Right lobe of liver (tissue), 4 donors: ENCODE measurements around the gene SHISA4.

Source experiments
- POLR2A ChIP-seq: fragments of 450-650 bp; IDR thresholded peaks from one replicate; pipeline ENCODE4 v1.6.1; 2017; ENCODE audit warnings: antibody characterized with exemption, mild to moderate bottlenecking
- TF ChIP-seq, protein P1 (sequence below), 4 donors: fragments of 200-600 bp in 3 of 4; fragments of 450-650 bp in 1 of 4; IDR thresholded peaks; one replicate each; pipeline versions ENCODE4 v1.5.1 to v1.8.0; 2016 to 2022; ENCODE audit warnings: antibody characterized with exemption in 4 of 4, mild to moderate bottlenecking in 2 of 4
- donor health status: DM: no; HTN: no; CAD: no.
- donor health status: DM: no; HTN: no; CAD: no.
- donor health status: DM: no; HTN: yes; CAD: no.

DNA sequence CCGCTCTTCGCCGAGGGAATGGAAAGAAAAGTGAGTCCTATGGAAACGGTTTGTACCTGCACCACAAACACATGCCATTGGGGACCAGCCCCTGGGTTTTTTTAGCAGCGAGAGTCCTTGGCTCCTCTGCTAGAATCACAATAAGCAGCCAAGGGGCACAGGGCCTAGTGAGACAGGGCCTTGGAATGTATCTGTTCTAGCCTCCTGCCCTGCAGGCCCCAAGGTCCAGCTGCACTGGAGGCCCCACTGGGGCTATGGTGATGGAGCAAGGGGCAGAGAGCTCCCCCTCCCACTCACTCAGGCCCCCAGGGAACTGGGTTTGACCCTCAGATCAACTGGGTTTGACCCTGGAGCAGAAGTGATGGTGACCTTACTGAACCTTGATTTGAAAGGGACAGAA lies 14.4 kb downstream of the SHISA4 start:
- TF ChIP-seq, protein P1, sequence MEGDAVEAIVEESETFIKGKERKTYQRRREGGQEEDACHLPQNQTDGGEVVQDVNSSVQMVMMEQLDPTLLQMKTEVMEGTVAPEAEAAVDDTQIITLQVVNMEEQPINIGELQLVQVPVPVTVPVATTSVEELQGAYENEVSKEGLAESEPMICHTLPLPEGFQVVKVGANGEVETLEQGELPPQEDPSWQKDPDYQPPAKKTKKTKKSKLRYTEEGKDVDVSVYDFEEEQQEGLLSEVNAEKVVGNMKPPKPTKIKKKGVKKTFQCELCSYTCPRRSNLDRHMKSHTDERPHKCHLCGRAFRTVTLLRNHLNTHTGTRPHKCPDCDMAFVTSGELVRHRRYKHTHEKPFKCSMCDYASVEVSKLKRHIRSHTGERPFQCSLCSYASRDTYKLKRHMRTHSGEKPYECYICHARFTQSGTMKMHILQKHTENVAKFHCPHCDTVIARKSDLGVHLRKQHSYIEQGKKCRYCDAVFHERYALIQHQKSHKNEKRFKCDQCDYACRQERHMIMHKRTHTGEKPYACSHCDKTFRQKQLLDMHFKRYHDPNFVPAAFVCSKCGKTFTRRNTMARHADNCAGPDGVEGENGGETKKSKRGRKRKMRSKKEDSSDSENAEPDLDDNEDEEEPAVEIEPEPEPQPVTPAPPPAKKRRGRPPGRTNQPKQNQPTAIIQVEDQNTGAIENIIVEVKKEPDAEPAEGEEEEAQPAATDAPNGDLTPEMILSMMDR (IDR thresholded peaks at IDR 0.05) = no peak
- no peak for TF ChIP-seq POLR2A
